Thoracic aorta (tissue), 2 donors: Measurements from ENCODE around the gene SRI. TPM values are rescaled to one million over a fixed set of nuclear protein-coding genes. Genes with fewer than 3 reads are reported as not detected.
A peak's percentile ranks its signal among the peaks of the same experiment; 100 is the strongest.

ENCODE experiments used
- ATAC-seq: fragments of 150-250 bp; one replicate; pipeline ENCODE4 v1.8.0; 2017; ENCODE audit warnings: low read depth; ENCODE audit not compliant: insufficient number of reproducible peaks, low FRiP score
- DNase-seq: peaks from one replicate; pipeline ENCODE4 v3.0.0-alpha.2; 2020; ENCODE audit warnings: low spot score
- H3K27ac ChIP-seq, 2 donors: fragments of 200-600 bp; sonication (generic); 1 replicate in 1 of 2; 2 replicates in 1 of 2; pipeline ENCODE4 v1.5.1; 2016; ENCODE audit warnings: mild to moderate bottlenecking in 2 of 2, moderate library complexity in 2 of 2
- H3K27me3 ChIP-seq: fragments of 200-600 bp; sonication (generic); replicated peaks from 2 replicates; pipeline ENCODE4 v1.6.0; 2016; ENCODE audit warnings: mild to moderate bottlenecking; ENCODE audit not compliant: insufficient read depth
- H3K36me3 ChIP-seq: fragments of 200-600 bp; sonication (generic); one replicate; pipeline ENCODE4 v1.5.1; 2016
- H3K4me1 ChIP-seq, 2 donors: fragments of 200-600 bp; sonication (generic); 1 replicate in 1 of 2; 2 replicates in 1 of 2; pipeline versions ENCODE4 v1.5.1 to v1.6.0; 2016; ENCODE audit warnings: low read depth in 2 of 2, mild to moderate bottlenecking in 1 of 2; ENCODE audit not compliant: control insufficient read depth in 1 of 2
- H3K4me3 ChIP-seq: fragments of 200-600 bp; sonication (generic); 2 replicates; pipeline ENCODE4 v1.5.1; 2016; ENCODE audit warnings: mild to moderate bottlenecking
- H3K9me3 ChIP-seq: fragments of 200-600 bp; sonication (generic); 2 replicates; pipeline ENCODE4 v1.5.1; 2016
- CTCF ChIP-seq: fragments of 200-600 bp; sonication (generic); IDR thresholded peaks from one replicate; pipeline ENCODE4 v1.5.1; 2019; ENCODE audit warnings: antibody characterized with exemption
- total RNA-seq, 2 donors: library from RNA; depleted of rRNA; stranded (reverse); fragments of >200 nt; gene quantifications; one replicate each; pipeline versions ENCODE4 v1.1.0 to v1.2.3, GENCODE V29; 2016

Gene SRI
- total RNA-seq, 2 donors from 2014 or later: 70.7 to 85.2 TPM

GRCh38 chr7:88254721-88255424 lies 35.0 kb upstream of the SRI start:
- no peak for TF ChIP-seq CTCF
- Histone ChIP-seq H3K27ac (no peak overlapping the region), H3K9me3 (peaks cover 18% of the 10 kb centered on the region), H3K36me3 (no peaks in the 10 kb centered on the region), H3K4me3 (no peak overlapping the region), H3K4me1 (no peaks in the 10 kb centered on the region), H3K27me3 (no peaks in the 10 kb centered on the region)
- DNase-seq (no peak), ATAC-seq (no peak)

GRCh38 chr7:88253640-88254039 lies 33.8 kb upstream of the SRI start:
- Histone ChIP-seq H3K36me3 (no peaks in the 10 kb centered on the region), H3K27me3 (no peaks in the 10 kb centered on the region), H3K4me1 (no peaks in the 10 kb centered on the region), H3K9me3 (peaks cover 18% of the 10 kb centered on the region), H3K27ac (no peak overlapping the region), H3K4me3 (no peak overlapping the region)
- no peak for TF ChIP-seq CTCF
- ATAC-seq (no peak), DNase-seq (no peak)

- Histone ChIP-seq H3K4me3 (no peak overlapping the region), H3K9me3 (no peaks in the 10 kb centered on the region), H3K27me3 (no peaks in the 10 kb centered on the region), H3K27ac (no peak overlapping the region), H3K36me3 (no peaks in the 10 kb centered on the region), H3K4me1 (no peaks in the 10 kb centered on the region)
- TF ChIP-seq CTCF: no peak
- no peak for DNase-seq
- ATAC-seq: no peak
Observed at GRCh38 chr7:88244258-88244657, 24.4 kb upstream of the SRI start.

- no peaks in the 10 kb centered on the region for H3K4me1 ChIP-seq
- peak; percentile 56 for TF ChIP-seq CTCF
- no peak for ATAC-seq
- no peak overlapping the region for H3K4me3 ChIP-seq
- H3K27me3 ChIP-seq: no peaks in the 10 kb centered on the region
- no peaks in the 10 kb centered on the region for H3K36me3 ChIP-seq
- H3K9me3 ChIP-seq: no peaks in the 10 kb centered on the region
- no peak overlapping the region for H3K27ac ChIP-seq
- no peak for DNase-seq
Observed at GRCh38 chr7:88243345-88243909, 23.6 kb upstream of the SRI start.

- H3K4me1 ChIP-seq: no peaks in the 10 kb centered on the region
- no peak for TF ChIP-seq CTCF
- no peak for ATAC-seq
Observed at GRCh38 chr7:88239852-88240251, 20.0 kb upstream of the SRI start.

More at GRCh38 chr7:88239852-88240251, 20.0 kb upstream of the SRI start:
- Histone ChIP-seq H3K27me3 (no peaks in the 10 kb centered on the region), H3K27ac (no peak overlapping the region), H3K36me3 (no peaks in the 10 kb centered on the region), H3K4me3 (no peak overlapping the region), H3K9me3 (no peaks in the 10 kb centered on the region)
- DNase-seq: no peak
